Lung (tissue), 12 donors: Measurements from ENCODE around the gene GGT5. TPM values are rescaled to one million over a fixed set of nuclear protein-coding genes. Genes with fewer than 3 reads are reported as not detected.
"Not testable (repeated sequence)": the region's sequence is repeated elsewhere in the genome, so short reads cannot be mapped to it uniquely, and the experiment has no call there.

Experiments used
- ATAC-seq: fragments of 200-7000 bp; cut with Tn5 transposase; one replicate; pipeline ENCODE4 v1.9.1; 2020; ENCODE audit warnings: moderate number of reproducible peaks; ENCODE audit not compliant: insufficient read depth, low FRiP score
- DNase-seq, 3 donors: peaks; one replicate each; pipeline ENCODE4 v3.0.0-alpha.2; 2013 to 2017
- H3K27ac ChIP-seq, 2 donors: one replicate each; pipeline ENCODE4 v1.5.1; 2013; ENCODE audit warnings: mild to moderate bottlenecking in 2 of 2, moderate library complexity in 2 of 2, control low read depth in 1 of 2, inconsistent platforms in 1 of 2, low read depth in 1 of 2, low read length in 1 of 2
- H3K27me3 ChIP-seq, 3 donors: one replicate each; pipeline ENCODE4 v1.5.1; 2013; ENCODE audit warnings: low read length in 2 of 3; ENCODE audit not compliant: control insufficient read depth in 3 of 3, insufficient read depth in 3 of 3
- H3K36me3 ChIP-seq, 4 donors: one replicate each; pipeline ENCODE4 v1.5.1; 2013; ENCODE audit warnings: low read length in 4 of 4, mild to moderate bottlenecking in 1 of 4, moderate library complexity in 1 of 4; ENCODE audit not compliant: control insufficient read depth in 4 of 4, insufficient read depth in 4 of 4
- H3K4me1 ChIP-seq, 5 donors: one replicate each; pipeline ENCODE4 v1.5.1; 2013; ENCODE audit warnings: low read length in 5 of 5, mild to moderate bottlenecking in 2 of 5, moderate library complexity in 1 of 5; ENCODE audit not compliant: control insufficient read depth in 5 of 5, insufficient read depth in 5 of 5
- H3K4me3 ChIP-seq: one replicate; pipeline ENCODE4 v1.5.1; 2013; ENCODE audit warnings: mild to moderate bottlenecking, control low read depth, moderate library complexity
- H3K9ac ChIP-seq, 2 donors: one replicate each; pipeline ENCODE4 v1.5.1; 2013; ENCODE audit warnings: low read length in 2 of 2, control low read depth in 1 of 2; ENCODE audit not compliant: insufficient read depth in 1 of 2
- H3K9me3 ChIP-seq, 4 donors: one replicate each; pipeline ENCODE4 v1.5.1; 2013; ENCODE audit warnings: low read length in 3 of 4, mild to moderate bottlenecking in 1 of 4, moderate library complexity in 1 of 4; ENCODE audit not compliant: control insufficient read depth in 4 of 4, insufficient read depth in 3 of 4
- CTCF ChIP-seq: IDR thresholded peaks from 2 replicates; pipeline ENCODE4 v1.5.1; 2012; ENCODE audit warnings: mild to moderate bottlenecking; ENCODE audit errors: control extremely low read depth, extremely low read depth
- WGBS, 2 donors: extraction: QIAGEN DNeasy Blood & Tissue Kit; methylation state at CpG; one replicate each; pipeline ENCODE4 v1.1.7; 2013; 5-methylcytosine and 5-hydroxymethylcytosine counted together
- polyA plus RNA-seq, 2 donors: library from polyadenylated mRNA; stranded (reverse); fragments of 200-250 nt; gene quantifications; one replicate each; pipeline ENCODE4 v1.2.1, GENCODE V29; 2013
- total RNA-seq, 2 donors: library from RNA; depleted of rRNA in 1 of 2; stranded (reverse); fragments of >200 nt in 1 of 2; gene quantifications; one replicate each; pipeline ENCODE4 v1.2.1, GENCODE V29; 2014 to 2021
- donor health status: control.
- donor health status: control.
- donor health status: Bipolar disorder and iron deficiency.
- donor health status: healthy.
- donor health status: DM: yes; HTN: yes; CAD: no.

The GGT5 gene
- total and polyA plus RNA-seq, 4 donors: 9.8 to 92.0 (median 54.7) TPM

- Histone ChIP-seq H3K4me3 (no peak overlapping the region), H3K27me3 (no peaks in the 10 kb centered on the region), H3K9me3 (no peaks in the 10 kb centered on the region), H3K9ac (no peak overlapping the region), H3K36me3 (no peaks in the 10 kb centered on the region), H3K4me1 (peaks cover 0 to 53% (median 19%) of the 10 kb centered on the region in 5 donors), H3K27ac (peak overlapping the region; percentile 34 to 97)
- WGBS, 2 donors: 55 to 78% methylated on average over 6 of the region's 6 CpGs
- DNase-seq (peak in 1 of 3 donors; percentile 15), ATAC-seq (no peak)
- no peak for TF ChIP-seq CTCF
Measured at GRCh38 chr22:24247011-24247507, 2.2 kb upstream of the GGT5 start.

- not testable (repeated sequence) for H3K4me3 ChIP-seq
- 49 to 62% methylated on average over 18 of the region's 18 CpGs for WGBS, 2 donors
Measured at GRCh38 chr22:24245584-24246561, 991 bp upstream of the GGT5 start.

GRCh38 chr22:24244144-24244787 lies 616 bp downstream of the GGT5 start:
- no peak overlapping the region for H3K9ac ChIP-seq
- H3K27ac ChIP-seq: peak overlapping the region; percentile 82 to 84
- no peak for ATAC-seq
- no peak for TF ChIP-seq CTCF
- no peaks in the 10 kb centered on the region for H3K27me3 ChIP-seq
- DNase-seq: peak; percentile 62 to 82 (median 64)
- peak overlapping the region; percentile 0 for H3K4me3 ChIP-seq
- H3K36me3 ChIP-seq: no peaks in the 10 kb centered on the region
- peaks cover 0 to 53% (median 19%) of the 10 kb centered on the region in 5 donors for H3K4me1 ChIP-seq
- WGBS, 2 donors: 52 to 53% methylated on average over 19 of the region's 19 CpGs
- H3K9me3 ChIP-seq: no peaks in the 10 kb centered on the region

More at GRCh38 chr22:24245584-24246561, 991 bp upstream of the GGT5 start:
- Histone ChIP-seq H3K27ac (peak overlapping the region; percentile 60 to 90), H3K4me1 (peaks cover 0 to 53% (median 19%) of the 10 kb centered on the region in 5 donors)
- H3K9me3 ChIP-seq, H3K36me3 ChIP-seq, H3K27me3 ChIP-seq, H3K9ac ChIP-seq: not testable (repeated sequence)
- ATAC-seq (peak; percentile 27), DNase-seq (peak; percentile 73 to 86 (median 76))

GRCh38 chr22:24243417-24243816 lies 1.5 kb downstream of the GGT5 start:
- DNase-seq: peak in 2 of 3 donors; percentile 32 to 43
- not testable (repeated sequence) for H3K4me3 ChIP-seq, H3K9ac ChIP-seq, H3K36me3 ChIP-seq, H3K9me3 ChIP-seq, H3K27me3 ChIP-seq, ATAC-seq
- Histone ChIP-seq H3K4me1 (peaks cover 0 to 53% (median 19%) of the 10 kb centered on the region in 5 donors), H3K27ac (peak overlapping the region; percentile 57 to 84)
- 12 to 34% methylated on average over 2 to 3 of the region's 3 CpGs for WGBS, 2 donors

GRCh38 chr22:24240985-24241692 lies 3.7 kb downstream of the GGT5 start:
- not testable (repeated sequence) for DNase-seq, ATAC-seq, H3K9ac ChIP-seq, H3K36me3 ChIP-seq, H3K27ac ChIP-seq, H3K27me3 ChIP-seq, H3K9me3 ChIP-seq, H3K4me3 ChIP-seq
- peaks cover 0 to 34% (median 14%) of the 10 kb centered on the region in 5 donors for H3K4me1 ChIP-seq
- WGBS, 2 donors: 81 to 85% methylated on average over 9 of the region's 9 CpGs
